GM13977 (cell line): Measurements from ENCODE around the gene CD53.

Experiments
- DNase-seq: peaks from one replicate; pipeline ENCODE4 v3.0.0; 2012; ENCODE audit warnings: low spot score
- CTCF ChIP-seq: IDR thresholded peaks from 2 replicates; pipeline ENCODE4 v1.5.1; 2012; ENCODE audit warnings: mild to moderate bottlenecking, control low read depth; ENCODE audit not compliant: insufficient read depth; ENCODE audit errors: extremely low read depth, missing control alignments
- in situ Hi-C: fragments of 300-500 bp; cut with MboI; formaldehyde crosslinking; loops from one replicate; pipeline ENCODE4 v1.12.0; 2022; ENCODE audit warnings: low sequenced_read_pairs, low pct_unique_long_range_greater_than_20kb, mixed read lengths, inconsistent platforms; ENCODE audit not compliant: unreplicated experiment

CD53 gene

GRCh38 chr1:110897681-110898080 lies 24.7 kb downstream of the CD53 start:
- TF ChIP-seq CTCF = no peak
- DNase-seq = no peak
- in situ Hi-C loops = no loop called here

GRCh38 chr1:110898734-110899457 lies 25.9 kb downstream of the CD53 start:
- DNase-seq = no peak
- peak; percentile 7 for TF ChIP-seq CTCF
- in situ Hi-C loops = no loop called here

GRCh38 chr1:110899458-110899843 lies 26.5 kb downstream of the CD53 start:
- in situ Hi-C loops = no loop called here
- no peak for TF ChIP-seq CTCF
- DNase-seq = no peak

- in situ Hi-C loops = no loop called here
- TF ChIP-seq CTCF = no peak
These were observed 30.0 kb downstream of the CD53 start for GRCh38 chr1:110902820-110903463.

GRCh38 chr1:110903853-110904500 lies 31.0 kb downstream of the CD53 start:
- DNase-seq = no peak
- no peak for TF ChIP-seq CTCF
- in situ Hi-C loops = no loop called here

More at GRCh38 chr1:110902820-110903463, 30.0 kb downstream of the CD53 start:
- no peak for DNase-seq

- in situ Hi-C loops = no loop called here
- no peak for DNase-seq
- no peak for TF ChIP-seq CTCF
These were observed 39.8 kb downstream of the CD53 start for GRCh38 chr1:110912784-110913183.
